IMR-90 (cell line): Measurements from ENCODE around the gene ZDHHC11B. TPM values are rescaled to one million over a fixed set of nuclear protein-coding genes. Genes with fewer than 3 reads are reported as not detected.
"Not testable (repeated sequence)": the region's sequence is repeated elsewhere in the genome, so short reads cannot be mapped to it uniquely, and the experiment has no call there.

Experiments used
- ATAC-seq: fragments of 200-7000 bp; cut with Tn5 transposase; 2 replicates; pipeline ENCODE4 v1.9.1; 2020; ENCODE audit warnings: low read depth, mild to moderate bottlenecking, moderate library complexity
- BruUV-seq: library from RNA; stranded (reverse); fragments of 400-500 nt; replicated peaks from 2 replicates; lab custom pipeline; 2021; lab: Mats Ljungman, UMichigan
- CTCF ChIA-PET: fragments of 300-600 bp; formaldehyde crosslinking; extraction: SDS; loops from one replicate; lab custom pipeline; 2021; ENCODE audit warnings: antibody characterized with exemption; lab: Yijun Ruan, JAX
- POLR2A ChIA-PET: fragments of 300-600 bp; sonication (Branson Sonifier 250); formaldehyde crosslinking; loops from one replicate; lab custom pipeline; 2022; ENCODE audit warnings: antibody characterized with exemption; ENCODE audit not compliant: unreplicated experiment; lab: Charles Lee
- DNase-seq: peaks from one replicate; pipeline ENCODE4 v3.0.0; 2013
- H2AFZ ChIP-seq: replicated peaks from 2 replicates; pipeline ENCODE3; 2013; ENCODE audit warnings: low read length, mild to moderate bottlenecking; ENCODE audit not compliant: poor library complexity
- H2AK5ac ChIP-seq: 2 replicates; pipeline ENCODE4 v1.6.1; 2013; ENCODE audit warnings: low read depth, low read length, inconsistent platforms
- H2AK9ac ChIP-seq: replicated peaks from 2 replicates; pipeline ENCODE3; 2013; ENCODE audit warnings: mild to moderate bottlenecking, low read depth, low read length, moderate library complexity; ENCODE audit not compliant: poor library complexity
- H2BK120ac ChIP-seq: 2 replicates; pipeline ENCODE4 v1.6.1; 2013; ENCODE audit warnings: low read depth, low read length, inconsistent platforms
- H2BK15ac ChIP-seq: 3 replicates; pipeline ENCODE4 v1.6.1; 2013; ENCODE audit warnings: low read depth, low read length, inconsistent platforms
- H2BK20ac ChIP-seq: 2 replicates; pipeline ENCODE4 v1.6.1; 2013; ENCODE audit warnings: low read depth, mild to moderate bottlenecking, inconsistent platforms, low read length, moderate library complexity
- H2BK5ac ChIP-seq: 2 replicates; pipeline ENCODE4 v1.6.1; 2013; ENCODE audit warnings: mild to moderate bottlenecking, low read depth, low read length, inconsistent platforms; ENCODE audit not compliant: poor library complexity, severe bottlenecking
- H3K14ac ChIP-seq: replicated peaks from 2 replicates; pipeline ENCODE4 v1.6.1; 2013; ENCODE audit warnings: low read depth, low read length, inconsistent platforms
- H3K18ac ChIP-seq: 2 replicates; pipeline ENCODE4 v1.6.1; 2013; ENCODE audit warnings: low read depth, low read length, control low read depth
- H3K23ac ChIP-seq: 2 replicates; pipeline ENCODE4 v1.6.1; 2013; ENCODE audit warnings: low read depth, low read length, inconsistent platforms
- H3K27ac ChIP-seq: 2 replicates; pipeline ENCODE4 v1.5.1; 2013; ENCODE audit warnings: mild to moderate bottlenecking, control low read depth, low read length; ENCODE audit not compliant: insufficient read depth
- H3K27me3 ChIP-seq: 2 replicates; pipeline ENCODE4 v1.6.1; 2013; ENCODE audit warnings: low read length; ENCODE audit not compliant: control insufficient read depth, insufficient read depth
- H3K36me3 ChIP-seq: 2 replicates; pipeline ENCODE4 v1.6.1; 2013; ENCODE audit warnings: low read length, mixed read lengths; ENCODE audit not compliant: control insufficient read depth, insufficient read depth
- H3K4ac ChIP-seq: 2 replicates; pipeline ENCODE4 v1.6.1; 2013; ENCODE audit warnings: low read depth, low read length, inconsistent platforms
- H3K4me1 ChIP-seq: 2 replicates; pipeline ENCODE4 v1.6.1; 2013; ENCODE audit warnings: low read length, mixed read lengths; ENCODE audit not compliant: control insufficient read depth, insufficient read depth
- H3K4me2 ChIP-seq: 2 replicates; pipeline ENCODE4 v1.6.1; 2013; ENCODE audit warnings: low read depth, mild to moderate bottlenecking, control low read depth, low read length, moderate library complexity
- H3K4me3 ChIP-seq: 2 replicates; pipeline ENCODE4 v1.5.1; 2013; ENCODE audit warnings: low read depth, mild to moderate bottlenecking, control low read depth, low read length, moderate library complexity; ENCODE audit not compliant: insufficient read depth
- H3K56ac ChIP-seq: 2 replicates; pipeline ENCODE4 v1.6.1; 2013; ENCODE audit warnings: low read length, inconsistent platforms; ENCODE audit not compliant: insufficient read depth; ENCODE audit errors: extremely low read depth
- H3K79me1 ChIP-seq, 2 experiments: 2 replicates each; pipeline ENCODE4 v1.6.1; 2013; ENCODE audit warnings: low read length in 2 of 2, inconsistent platforms in 1 of 2, low read depth in 1 of 2
- H3K9ac ChIP-seq: 2 replicates; pipeline ENCODE4 v1.6.1; 2013; ENCODE audit warnings: low read depth, low read length, control low read depth
- H3K9me1 ChIP-seq: 2 replicates; pipeline ENCODE4 v1.6.1; 2013; ENCODE audit warnings: low read length, inconsistent platforms; ENCODE audit not compliant: insufficient read depth
- H3K9me3 ChIP-seq: 2 replicates; pipeline ENCODE4 v1.6.1; 2013; ENCODE audit warnings: low read length; ENCODE audit not compliant: control insufficient read depth, insufficient read depth
- H4K20me1 ChIP-seq: 2 replicates; pipeline ENCODE4 v1.6.1; 2013; ENCODE audit warnings: low read length, inconsistent platforms; ENCODE audit not compliant: insufficient read depth
- H4K5ac ChIP-seq: 2 replicates; pipeline ENCODE4 v1.6.1; 2013; ENCODE audit warnings: mild to moderate bottlenecking, low read depth, low read length, control low read depth
- H4K8ac ChIP-seq, 2 experiments: 2 replicates each; pipeline ENCODE4 v1.6.1; 2013; ENCODE audit warnings: low read depth in 2 of 2, low read length in 2 of 2, control low read depth in 1 of 2, inconsistent platforms in 1 of 2
- H4K91ac ChIP-seq: 2 replicates; pipeline ENCODE4 v1.6.1; 2013; ENCODE audit warnings: low read depth, low read length, inconsistent platforms; ENCODE audit not compliant: insufficient read depth
- WGBS, 2 experiments: methylation state at CpG; one replicate each; pipeline versions ENCODE4 v1.1.5 to v1.1.7; 2013; ENCODE audit warnings: missing lambda C conversion rate in 2 of 2; ENCODE audit not compliant: insufficient read length in 1 of 2; ENCODE audit errors: extremely low coverage in 2 of 2; 5-methylcytosine and 5-hydroxymethylcytosine counted together
- dilution Hi-C: fragments of 300-500 bp; cut with HindIII; formaldehyde crosslinking; loops from one replicate; pipeline ENCODE4 v1.14.3; 2018; ENCODE audit warnings: low sequenced_read_pairs; ENCODE audit not compliant: unreplicated experiment
- in situ Hi-C: fragments of 300-500 bp; cut with MboI; formaldehyde crosslinking; loops from 3 replicates; pipeline ENCODE4 v1.14.3; 2019; ENCODE audit warnings: low sequenced_read_pairs, inconsistent platforms, mixed read lengths
- intact Hi-C: fragments of 100-400 bp; cut with micrococcal nuclease; formaldehyde crosslinking; loops from 2 replicates; pipeline ENCODE4 v1.10.0; 2022
- polyA plus RNA-seq, 3 experiments: library from polyadenylated mRNA; depleted of rRNA; stranded (reverse); fragments of >200 nt; gene quantifications; 2 replicates each; pipeline ENCODE4 v1.2.3, GENCODE V29; 2012; ENCODE audit warnings: low replicate concordance in 1 of 3
- total RNA-seq: library from RNA; depleted of rRNA; stranded (reverse); fragments of >200 nt; gene quantifications from 2 replicates; pipeline ENCODE4 v1.2.3, GENCODE V29; 2012

ZDHHC11B gene
- total and polyA plus RNA-seq, 2 of the 4 experiments (the other 2 are of a cell fraction) = 0.12 TPM; not detected in 1

- in situ Hi-C loops, dilution Hi-C loops, H3K79me1 ChIP-seq, H3K9ac ChIP-seq, DNase-seq, H3K18ac ChIP-seq, H2AFZ ChIP-seq, H4K8ac ChIP-seq, H3K9me1 ChIP-seq, H3K23ac ChIP-seq, H3K9me3 ChIP-seq, H4K20me1 ChIP-seq, H3K4ac ChIP-seq, H3K14ac ChIP-seq, H2BK5ac ChIP-seq, H2BK15ac ChIP-seq, H3K56ac ChIP-seq, CTCF ChIA-PET, H4K5ac ChIP-seq, POLR2A ChIA-PET, H3K4me2 ChIP-seq, H2AK9ac ChIP-seq, H3K27ac ChIP-seq, H2AK5ac ChIP-seq, BruUV-seq, H2BK120ac ChIP-seq, H4K91ac ChIP-seq, H3K4me1 ChIP-seq, H2BK20ac ChIP-seq, H3K36me3 ChIP-seq: not testable (repeated sequence)
- Histone ChIP-seq H3K4me3 (peak overlapping the region; percentile 46; the same call in 1 of the 2 replicates), H3K27me3 (peaks cover 18% of the 10 kb centered on the region)
- 20% methylated on average over 8 of the region's 43 CpGs; no CpG with 5 or more reads in 1 of the 2 experiments for WGBS, 2 experiments
- intact Hi-C loops = loop anchor here (5.0 kb wide), 1 partner anchor 88 kb away; no protein-coding TSS in a partner anchor
- ATAC-seq = peak; percentile 6
These were observed 714 bp upstream of the ZDHHC11B start for GRCh38 chr5:785181-785705.

- H2BK15ac ChIP-seq, H3K9ac ChIP-seq, H2AK5ac ChIP-seq, H3K27ac ChIP-seq, H3K9me1 ChIP-seq, in situ Hi-C loops, H3K4ac ChIP-seq, H3K18ac ChIP-seq, CTCF ChIA-PET, H3K9me3 ChIP-seq, H3K4me3 ChIP-seq, intact Hi-C loops, H3K14ac ChIP-seq, H3K79me1 ChIP-seq, H2BK20ac ChIP-seq, ATAC-seq, H4K20me1 ChIP-seq, H4K5ac ChIP-seq, H4K91ac ChIP-seq, H3K23ac ChIP-seq, DNase-seq, dilution Hi-C loops, H3K4me1 ChIP-seq, H3K56ac ChIP-seq, H2BK120ac ChIP-seq, H4K8ac ChIP-seq, BruUV-seq, H2BK5ac ChIP-seq, H3K36me3 ChIP-seq, H2AK9ac ChIP-seq, POLR2A ChIA-PET: not testable (repeated sequence)
- WGBS, 2 experiments = 2% methylated on average over 19 of the region's 43 CpGs; no CpG with 5 or more reads in 1 of the 2 experiments
- Histone ChIP-seq H3K4me2 (peak overlapping the region; percentile 3; the same call in 1 of the 2 replicates), H2AFZ (peak overlapping the region; percentile 63), H3K27me3 (peaks cover 18% of the 10 kb centered on the region)
These were observed 575 bp downstream of the ZDHHC11B start for GRCh38 chr5:783881-784427.
